NCI-H128 (cell line): ENCODE results near the gene NAXD.
"Not testable (repeated sequence)": the region's sequence is repeated elsewhere in the genome, so short reads cannot be mapped to it uniquely, and the experiment has no call there.

Experiments used
- DNase-seq: peaks from one replicate; lab custom pipeline; 2025; ENCODE audit not compliant: unreplicated experiment; lab: John Stamatoyannopoulos, UW

NAXD gene

GRCh38 chr13:110662777-110663443 lies 47.6 kb downstream of the NAXD start:
- DNase-seq, result no peak

DNA sequence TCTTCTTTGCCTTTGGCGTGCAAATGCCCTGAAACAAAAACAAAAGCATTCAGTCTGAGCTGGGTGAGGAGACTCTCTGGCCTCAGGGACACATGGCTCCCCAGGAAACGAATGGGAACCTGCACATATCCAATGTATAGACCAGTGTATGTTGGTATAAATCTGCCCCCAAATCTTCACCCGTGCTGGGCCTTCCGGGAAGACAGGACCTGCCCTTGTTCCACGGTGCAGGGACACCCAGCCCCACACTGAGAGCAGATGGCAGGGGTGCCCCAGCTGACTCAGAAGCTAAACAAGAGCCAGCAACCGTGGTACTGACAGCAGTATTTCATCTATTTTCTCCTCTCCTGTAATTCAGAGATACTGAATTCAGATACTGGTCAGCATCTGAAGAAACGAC lies 48.1 kb downstream of the NAXD start:
- no peak for DNase-seq

GRCh38 chr13:110664041-110664440 lies 48.7 kb downstream of the NAXD start:
- no peak for DNase-seq

DNA sequence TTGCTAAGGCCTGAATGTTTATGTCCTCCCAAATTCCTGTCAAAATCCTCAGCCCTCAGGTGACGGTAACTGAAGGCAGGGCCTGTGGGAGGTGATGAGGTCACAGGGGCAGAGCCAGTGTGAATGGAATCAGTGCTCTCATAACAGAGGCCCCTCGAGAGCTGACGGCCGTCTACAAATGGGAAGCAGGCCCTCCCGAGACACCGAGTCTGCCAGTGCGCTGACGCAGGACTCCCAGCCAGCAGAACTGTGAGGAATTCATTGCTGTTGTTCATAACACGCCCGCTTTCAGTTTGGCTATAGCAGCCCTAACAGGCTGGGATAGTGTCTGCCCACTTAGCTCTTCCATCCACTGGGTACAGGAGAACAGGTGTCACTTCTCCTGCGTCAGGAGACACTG lies 49.3 kb downstream of the NAXD start:
- DNase-seq, result no peak

DNA sequence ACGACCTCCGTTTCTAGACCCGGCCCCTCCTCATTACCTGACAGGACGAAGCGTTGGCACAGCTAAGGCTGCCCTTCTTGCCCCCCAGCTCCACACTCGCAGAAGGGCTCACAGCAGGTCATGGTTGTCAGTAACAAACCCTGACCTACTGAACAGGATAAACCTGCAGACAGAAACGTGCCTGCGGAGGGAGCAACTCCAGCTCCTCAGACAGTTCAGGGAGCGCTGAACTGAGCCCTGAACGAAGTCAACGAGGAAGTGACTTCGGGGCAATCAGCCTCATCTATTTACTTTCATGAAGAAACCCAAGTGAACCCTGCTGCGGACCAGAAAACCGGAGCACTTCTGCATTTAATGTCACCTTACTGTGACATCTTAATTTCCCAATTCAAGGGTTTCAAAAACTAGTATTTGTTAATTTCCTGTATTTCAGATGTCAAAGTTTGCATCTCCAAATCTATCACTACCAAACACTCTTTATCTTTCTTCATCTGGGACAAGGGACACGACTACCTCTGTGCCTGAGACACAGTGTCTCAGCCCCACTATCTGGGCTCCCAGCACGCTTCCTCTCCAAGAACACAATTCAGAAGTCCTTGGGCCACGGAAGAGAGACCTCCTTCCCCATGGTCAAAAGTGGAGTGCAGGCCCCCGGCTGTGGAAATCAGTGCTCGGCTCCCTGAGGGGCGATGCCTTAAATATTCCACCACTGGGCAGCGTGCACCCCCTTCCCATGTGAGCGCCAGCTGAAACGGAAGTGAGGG lies 50.3 kb downstream of the NAXD start:
- no peak for DNase-seq

GRCh38 chr13:110666255-110666533 lies 50.8 kb downstream of the NAXD start:
- no peak for DNase-seq

- DNase-seq, result no peak
Observed at GRCh38 chr13:110669036-110669435, 53.7 kb downstream of the NAXD start.

DNA sequence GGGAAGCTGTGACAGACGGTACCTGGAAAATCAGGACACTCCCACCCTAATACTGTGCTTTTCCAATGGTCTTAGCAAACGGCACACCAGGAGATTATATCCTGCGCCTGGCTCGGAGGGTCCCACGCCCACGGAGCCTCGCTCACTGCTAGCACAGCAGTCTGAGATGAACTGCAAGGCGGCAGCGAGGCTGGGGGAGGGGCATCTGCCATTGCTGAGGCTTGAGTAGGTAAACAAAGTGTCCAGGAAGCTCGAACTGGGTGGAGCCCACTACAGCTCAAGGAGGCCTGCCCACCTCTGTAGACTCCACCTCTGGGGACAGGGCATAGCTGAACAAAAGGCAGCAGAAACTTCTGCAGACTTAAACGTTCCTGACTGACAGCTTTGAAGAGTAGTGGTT lies 54.5 kb downstream of the NAXD start:
- not testable (repeated sequence) for DNase-seq

- DNase-seq, result no peak
Observed at GRCh38 chr13:110676595-110677587, 61.5 kb downstream of the NAXD start.

- DNase-seq, result no peak
Observed at GRCh38 chr13:110677731-110678545, 62.6 kb downstream of the NAXD start.

DNA sequence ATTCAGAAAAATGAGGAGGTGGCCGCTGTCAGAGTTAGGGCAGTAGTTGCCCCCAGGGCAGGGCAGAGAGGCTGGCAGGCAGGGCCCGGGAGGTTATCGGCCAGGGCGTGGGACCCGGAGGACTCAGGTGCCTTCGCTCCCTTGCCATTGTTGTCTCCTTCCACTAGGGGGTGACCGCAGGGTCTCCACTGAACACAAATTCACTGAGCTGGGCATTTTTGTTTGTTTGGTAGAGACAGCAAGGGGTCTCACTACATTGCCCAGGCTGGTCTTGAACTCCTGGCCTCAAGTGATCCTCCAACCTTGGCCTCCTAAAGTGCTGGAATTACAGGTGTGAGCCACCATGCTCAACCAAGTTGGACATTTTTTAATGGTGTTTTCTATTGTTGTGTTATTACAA lies 65.5 kb downstream of the NAXD start:
- no peak for DNase-seq

DNA sequence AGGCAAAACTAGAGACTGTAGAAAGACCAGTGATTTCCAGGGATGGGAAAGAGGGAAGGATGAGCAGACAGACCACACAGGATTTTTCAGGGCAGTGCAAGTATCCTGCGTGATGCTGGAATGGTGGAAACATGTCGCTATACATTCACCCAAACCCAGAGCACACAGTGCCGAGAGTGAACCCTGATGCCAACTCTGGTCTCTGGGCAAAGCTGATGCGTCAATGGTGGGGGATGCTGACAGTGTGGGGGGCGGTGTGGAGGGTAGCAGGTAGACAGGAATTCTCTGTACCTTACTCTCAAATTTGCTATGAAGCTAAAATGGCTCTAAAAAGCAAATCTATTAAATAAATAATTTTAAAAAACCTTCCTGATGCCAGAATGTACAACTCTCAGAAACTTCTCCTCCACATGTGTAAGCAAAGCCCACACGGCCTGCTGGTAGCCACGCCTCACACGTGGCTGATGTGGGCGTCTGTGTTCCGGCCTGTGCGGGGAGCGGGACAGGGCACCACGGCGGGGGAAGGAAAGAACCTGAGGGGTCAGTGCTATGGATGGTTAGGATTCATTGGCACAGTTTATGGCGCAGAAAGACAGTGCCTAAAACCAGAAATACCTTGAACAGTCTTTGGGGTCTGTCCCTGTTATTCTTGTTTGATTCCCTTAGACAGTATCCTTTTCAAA lies 66.7 kb downstream of the NAXD start:
- DNase-seq, result no peak

GRCh38 chr13:110682746-110683145 lies 67.4 kb downstream of the NAXD start:
- no peak for DNase-seq

DNA sequence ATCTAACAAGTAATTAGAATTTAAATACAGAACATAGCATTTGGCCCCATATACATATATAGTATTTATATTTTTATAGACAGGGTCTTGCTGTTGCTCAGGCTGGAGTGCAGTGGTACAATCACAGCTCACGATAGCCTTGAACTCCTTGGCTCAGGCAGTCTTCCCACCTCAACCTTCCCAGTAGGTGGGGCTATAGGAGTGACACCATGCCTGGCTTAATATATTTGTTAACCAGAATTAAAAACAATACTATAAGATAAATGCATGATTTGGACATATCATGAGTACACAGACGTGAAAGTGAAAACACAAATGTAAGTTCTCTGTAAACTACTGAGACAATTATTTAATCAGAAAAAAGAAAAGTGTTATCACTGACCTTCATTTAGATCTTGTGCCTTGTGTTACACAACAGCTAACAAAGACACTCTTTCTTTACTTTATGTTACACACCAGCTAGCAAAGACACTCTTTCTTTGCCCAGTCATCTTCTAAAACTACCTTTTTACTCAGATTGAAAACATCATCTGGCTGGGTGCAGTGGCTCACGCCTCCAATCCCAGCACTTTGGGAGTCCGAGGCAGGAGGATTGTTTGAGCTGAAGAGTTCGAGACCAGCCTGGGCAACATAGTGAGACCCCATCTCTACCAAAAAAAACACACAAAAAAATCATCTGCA lies 68.0 kb downstream of the NAXD start:
- no peak for DNase-seq

DNA sequence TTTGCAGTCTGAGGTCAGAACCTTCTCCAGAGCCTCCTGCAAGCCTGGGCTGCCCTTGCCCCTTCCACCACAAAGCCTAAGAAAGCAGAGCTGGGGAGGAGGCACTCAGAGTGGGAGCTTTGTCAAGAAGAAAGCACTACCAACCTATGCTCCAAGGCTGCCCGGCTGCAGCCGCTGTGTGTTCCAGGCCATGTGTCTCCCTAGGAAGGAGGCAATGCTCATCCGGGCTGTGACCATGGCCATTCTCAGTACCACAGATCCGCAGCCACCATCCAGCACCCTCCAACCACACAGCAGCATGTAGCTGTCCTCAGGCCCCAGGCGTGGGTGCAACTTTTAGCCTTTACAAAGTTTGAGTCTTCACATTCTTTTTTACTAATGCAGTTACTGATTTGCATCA lies 68.6 kb downstream of the NAXD start:
- DNase-seq, result no peak

- DNase-seq, result no peak
Observed at GRCh38 chr13:110684388-110685056, 69.2 kb downstream of the NAXD start.

DNA sequence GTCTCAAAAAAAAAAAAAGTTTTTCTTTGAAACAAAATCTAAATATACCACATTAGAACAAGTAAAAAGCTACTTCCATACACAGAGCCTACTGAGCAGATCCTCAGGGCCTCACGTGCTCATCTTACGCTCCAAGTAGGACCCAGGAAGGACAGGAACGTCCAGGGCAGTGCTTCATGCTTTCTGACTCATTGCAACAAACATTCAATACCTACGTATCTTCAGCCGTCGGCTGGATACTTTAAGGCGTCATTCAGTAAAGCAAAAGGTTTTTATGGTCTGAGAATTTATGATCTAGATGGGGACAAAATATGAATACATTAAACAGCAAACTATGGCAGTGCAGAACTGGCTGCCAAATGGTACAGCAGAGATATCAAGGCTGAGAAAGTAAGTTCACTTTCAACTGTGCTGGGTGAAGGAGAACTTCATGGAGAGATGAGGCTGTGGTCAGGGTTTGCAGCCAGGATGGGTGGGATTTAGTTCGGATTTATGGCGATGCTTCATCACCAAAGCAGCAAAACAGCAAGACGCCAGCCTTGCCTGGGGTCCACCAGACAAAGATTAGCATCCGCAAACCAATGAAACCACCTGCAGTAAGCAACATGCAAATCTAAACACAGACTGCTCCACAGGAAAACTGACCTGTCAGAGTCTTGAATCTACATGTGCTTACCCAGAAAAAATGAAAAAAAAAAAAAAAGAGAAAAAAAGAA lies 70.1 kb downstream of the NAXD start:
- no peak for DNase-seq

DNA sequence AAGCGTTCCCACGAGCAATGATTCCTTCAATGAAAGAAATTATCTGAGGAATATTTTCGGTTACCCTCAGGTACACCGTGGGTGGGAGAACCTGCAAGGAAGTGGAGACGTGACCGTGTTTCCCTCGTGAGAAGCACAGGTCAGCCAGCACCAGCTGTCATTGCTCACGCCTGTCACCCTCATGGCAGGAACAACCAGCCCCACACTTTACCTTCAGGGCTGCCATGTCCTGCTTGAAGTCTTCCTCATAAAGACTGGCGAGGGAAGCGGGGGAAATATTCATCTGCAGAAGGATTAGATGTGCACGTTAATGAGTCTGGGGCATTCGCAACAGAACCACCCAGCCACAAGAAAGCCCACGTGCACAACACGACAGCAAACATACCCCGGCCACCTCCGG lies 72.4 kb downstream of the NAXD start:
- DNase-seq, result no peak

DNA sequence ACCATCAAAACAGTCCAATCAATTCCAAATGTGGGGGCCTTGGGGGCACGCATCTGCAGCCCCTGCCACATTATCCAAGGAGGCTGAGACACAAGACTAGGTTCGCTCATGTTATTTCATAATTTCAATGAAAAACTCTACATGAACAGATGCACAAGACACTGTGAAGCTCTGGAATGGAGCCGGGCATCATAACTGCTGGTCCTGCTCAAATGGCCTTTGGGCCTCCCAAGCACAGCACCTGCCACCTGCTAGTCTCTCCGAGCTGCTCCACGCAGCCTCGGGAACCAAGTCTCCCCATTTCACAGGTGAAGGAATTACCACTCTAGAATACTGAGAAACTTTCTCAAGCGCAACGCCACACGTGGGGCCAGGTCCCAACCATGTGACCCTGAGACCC lies 73.7 kb downstream of the NAXD start:
- DNase-seq, result no peak
